Activated CD8-positive, alpha-beta T cell treated with anti-CD3 and anti-CD28 coated beads for 36 hours (primary cell): ENCODE data around the gene SLAIN2. TPM values are rescaled to one million over a fixed set of nuclear protein-coding genes. Genes with fewer than 3 reads are reported as not detected.
A peak's percentile ranks its signal among the peaks of the same experiment; 100 is the strongest.
"Not testable (repeated sequence)": the region's sequence is repeated elsewhere in the genome, so short reads cannot be mapped to it uniquely, and the experiment has no call there.

ENCODE experiments used
- ATAC-seq: fragments of 200-7000 bp; cut with Tn5 transposase; one replicate; pipeline ENCODE4 v1.10.0; 2021; ENCODE audit warnings: mild to moderate bottlenecking, moderate library complexity
- CTCF ChIA-PET: fragments of 350-600 bp; sonication (Branson Sonifier 250); formaldehyde crosslinking; loops from one replicate; lab custom pipeline; 2021; ENCODE audit warnings: antibody characterized with exemption; lab: Charles Lee
- POLR2A ChIA-PET: fragments of 350-600 bp; sonication (Branson Sonifier 250); formaldehyde crosslinking; loops from one replicate; lab custom pipeline; 2021; ENCODE audit warnings: antibody characterized with exemption; lab: Charles Lee
- DNase-seq: peaks from one replicate; pipeline ENCODE4 v3.0.0-alpha.2; 2020
- H3K27ac Mint-ChIP-seq: one replicate; pipeline ENCODE4 v1.8.0; 2021; ENCODE audit warnings: mild to moderate bottlenecking, mixed read lengths
- H3K27me3 Mint-ChIP-seq: one replicate; pipeline ENCODE4 v1.8.0; 2021; ENCODE audit warnings: mixed read lengths
- H3K36me3 Mint-ChIP-seq: one replicate; pipeline ENCODE4 v1.8.0; 2021; ENCODE audit warnings: low read depth, mixed read lengths
- H3K4me1 Mint-ChIP-seq: one replicate; pipeline ENCODE4 v1.8.0; 2021; ENCODE audit warnings: low read depth, mixed read lengths
- H3K4me3 Mint-ChIP-seq: one replicate; pipeline ENCODE4 v1.8.0; 2021; ENCODE audit warnings: mild to moderate bottlenecking, moderate library complexity, mixed read lengths
- H3K9me3 Mint-ChIP-seq: one replicate; pipeline ENCODE4 v1.8.0; 2021; ENCODE audit warnings: mixed read lengths
- intact Hi-C: fragments of 100-400 bp; cut with micrococcal nuclease; formaldehyde crosslinking; loops from one replicate; pipeline ENCODE4 v1.10.0; 2022
- total RNA-seq, 2 experiments: library from RNA; stranded (reverse); gene quantifications; one replicate each; pipeline ENCODE4 v1.2.3, GENCODE V29; 2021
- TF ChIP-seq, protein P1 (sequence below): fragments of 200-600 bp; IDR thresholded peaks from one replicate; pipeline ENCODE4 v1.8.0; 2022; ENCODE audit warnings: antibody characterized with exemption, mild to moderate bottlenecking

SLAIN2 gene
- 10 to 100 TPM; 48.6 to 53.2 TPM for total RNA-seq

DNA sequence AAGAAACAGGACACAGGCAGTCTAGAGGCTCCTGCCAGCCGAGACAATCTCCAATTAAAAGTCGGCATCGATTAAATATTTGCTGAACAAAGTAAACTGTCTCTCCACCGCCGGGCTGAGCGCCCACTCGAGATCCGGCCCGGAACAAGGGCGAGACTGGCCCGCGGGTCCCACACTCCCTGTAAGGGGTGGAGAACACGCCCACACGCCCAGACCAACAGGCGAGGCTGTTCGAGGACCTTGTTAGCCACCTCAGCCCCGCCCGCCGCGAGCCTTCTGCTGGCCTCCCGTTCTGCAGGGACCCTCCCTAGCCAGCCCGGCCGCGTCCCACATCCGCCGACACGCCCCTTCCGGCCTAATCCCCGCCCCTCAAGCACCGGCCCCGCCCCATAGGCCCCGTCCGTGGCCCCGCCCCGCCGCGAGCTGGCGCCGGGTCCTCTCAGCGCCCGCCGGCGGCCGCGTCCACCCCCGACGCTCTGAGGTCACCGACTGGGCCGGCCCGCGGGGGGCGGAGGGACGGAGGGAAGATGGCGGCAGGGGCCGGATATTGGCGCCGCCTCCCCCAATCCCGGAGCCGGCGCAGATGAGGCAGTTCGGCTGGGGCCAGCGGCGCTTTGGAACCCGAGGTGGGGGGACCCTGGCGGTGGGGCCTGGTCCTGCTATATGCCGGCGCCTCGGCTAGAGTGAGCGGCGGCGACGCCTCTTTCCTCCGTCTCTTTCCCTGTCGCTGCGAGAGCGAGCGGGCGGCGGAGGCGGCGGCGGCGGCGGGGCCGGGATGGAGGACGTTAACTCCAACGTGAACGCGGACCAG is at the start of gene SLAIN2:
TSS of gene SLAIN2 (plus strand) at position 565 of the 811 bp plus-strand sequence. CDS start at position 776, 211 bp downstream.
- POLR2A ChIA-PET: interaction anchor here (0.9 to 1.3 kb wide), 6 partner anchors 8 to 71 kb away, joined by 3 to 8 read pairs (median 4); no protein-coding TSS in a partner anchor
- H3K4me1 Mint-ChIP-seq: peaks cover 56% of the 10 kb centered on the region

DNA sequence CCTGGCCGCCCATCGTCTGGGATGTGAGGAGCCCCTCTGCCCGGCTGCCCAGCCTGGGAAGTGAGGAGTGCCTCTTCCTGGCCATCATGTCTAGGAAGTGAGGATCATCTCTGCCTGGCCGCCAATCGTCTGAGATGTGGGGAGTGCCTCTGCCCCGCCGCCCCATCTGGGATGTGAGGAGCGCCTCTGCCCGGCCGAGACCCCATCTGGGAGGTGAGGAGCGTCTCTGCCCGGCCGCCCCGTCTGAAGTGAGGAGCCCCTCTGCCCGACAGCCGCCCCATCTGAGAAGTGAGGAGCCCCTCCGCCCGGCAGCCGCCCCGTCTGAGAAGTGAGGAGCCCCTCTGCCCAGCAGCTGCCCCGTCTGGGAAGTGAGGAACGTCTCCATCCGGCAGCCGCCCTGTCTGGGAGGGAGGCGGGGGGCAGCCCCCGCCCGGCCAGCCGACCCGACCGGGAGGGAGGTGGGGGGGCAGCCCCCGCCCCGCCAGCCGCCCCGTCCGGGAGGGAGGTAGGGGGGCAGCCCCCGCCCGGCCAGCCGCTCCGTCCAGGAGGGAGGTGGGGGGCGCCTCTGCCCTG is 49.0 kb upstream of the SLAIN2 start:
- ATAC-seq, intact Hi-C loops, DNase-seq, H3K27me3 Mint-ChIP-seq, H3K4me3 Mint-ChIP-seq, H3K27ac Mint-ChIP-seq, POLR2A ChIA-PET, H3K9me3 Mint-ChIP-seq, H3K36me3 Mint-ChIP-seq: not testable (repeated sequence)
- CTCF ChIA-PET: interaction anchor here (1.0 kb wide), 1 partner anchor 17 kb away, joined by 4 read pairs; no protein-coding TSS in a partner anchor
- peaks cover 11% of the 10 kb centered on the region for H3K4me1 Mint-ChIP-seq

More for the DNA sequence above, at the start of gene SLAIN2:
- CTCF ChIA-PET: interaction anchor here (1.1 to 1.7 kb wide), 3 partner anchors 13 to 210 kb away, joined by 3 to 5 read pairs (median 4); no protein-coding TSS in a partner anchor
- Mint-ChIP-seq H3K4me3 (peak within 1 kb of the TSS; percentile 98), H3K36me3 (peaks cover 6% of the 10 kb centered on the region), H3K9me3 (no peaks in the 10 kb centered on the region), H3K27me3 (no peaks in the 10 kb centered on the region), H3K27ac (peak within 1 kb of the TSS; percentile 98)
- ATAC-seq (peak; percentile 87), DNase-seq (peak; percentile 98)
- intact Hi-C loops: loop anchor here (5.0 kb wide), 1 partner anchor 204 kb away; no protein-coding TSS in a partner anchor
- TF ChIP-seq, protein P1, sequence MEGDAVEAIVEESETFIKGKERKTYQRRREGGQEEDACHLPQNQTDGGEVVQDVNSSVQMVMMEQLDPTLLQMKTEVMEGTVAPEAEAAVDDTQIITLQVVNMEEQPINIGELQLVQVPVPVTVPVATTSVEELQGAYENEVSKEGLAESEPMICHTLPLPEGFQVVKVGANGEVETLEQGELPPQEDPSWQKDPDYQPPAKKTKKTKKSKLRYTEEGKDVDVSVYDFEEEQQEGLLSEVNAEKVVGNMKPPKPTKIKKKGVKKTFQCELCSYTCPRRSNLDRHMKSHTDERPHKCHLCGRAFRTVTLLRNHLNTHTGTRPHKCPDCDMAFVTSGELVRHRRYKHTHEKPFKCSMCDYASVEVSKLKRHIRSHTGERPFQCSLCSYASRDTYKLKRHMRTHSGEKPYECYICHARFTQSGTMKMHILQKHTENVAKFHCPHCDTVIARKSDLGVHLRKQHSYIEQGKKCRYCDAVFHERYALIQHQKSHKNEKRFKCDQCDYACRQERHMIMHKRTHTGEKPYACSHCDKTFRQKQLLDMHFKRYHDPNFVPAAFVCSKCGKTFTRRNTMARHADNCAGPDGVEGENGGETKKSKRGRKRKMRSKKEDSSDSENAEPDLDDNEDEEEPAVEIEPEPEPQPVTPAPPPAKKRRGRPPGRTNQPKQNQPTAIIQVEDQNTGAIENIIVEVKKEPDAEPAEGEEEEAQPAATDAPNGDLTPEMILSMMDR: no peak

DNA sequence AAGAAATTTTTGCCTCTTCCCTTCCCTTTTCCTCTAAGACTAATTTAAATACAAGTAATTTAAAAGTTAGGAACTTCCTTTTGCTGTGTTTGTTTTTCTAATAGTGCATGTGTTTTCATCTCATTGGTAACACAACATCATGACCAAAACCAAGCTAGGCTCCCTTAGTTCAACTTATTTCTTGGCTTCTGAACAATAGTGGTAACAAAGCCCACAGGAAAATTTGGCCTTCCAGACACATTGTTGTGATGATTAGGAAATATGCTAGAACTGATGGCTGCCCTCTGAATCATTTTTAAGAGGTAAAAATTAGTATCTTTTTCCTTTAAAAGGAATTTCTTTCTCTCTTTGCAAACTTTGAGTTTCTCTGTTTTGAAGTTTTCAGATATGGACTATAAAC is 46.2 kb upstream of the SLAIN2 start:
- POLR2A ChIA-PET: no interaction called here
- CTCF ChIA-PET: interaction anchor here (0.9 to 1.4 kb wide), 3 partner anchors 20 to 167 kb away, joined by 3 to 4 read pairs (median 3); no protein-coding TSS in a partner anchor
- ATAC-seq (no peak), DNase-seq (no peak)
- no peak overlapping the region for H3K4me3 Mint-ChIP-seq
- H3K4me1 Mint-ChIP-seq: peaks cover 11% of the 10 kb centered on the region
- TF ChIP-seq, protein P1: no peak
- H3K27ac Mint-ChIP-seq: no peak overlapping the region
- peaks cover 2% of the 10 kb centered on the region for H3K27me3 Mint-ChIP-seq
- H3K9me3 Mint-ChIP-seq: no peaks in the 10 kb centered on the region
- no peaks in the 10 kb centered on the region for H3K36me3 Mint-ChIP-seq
- intact Hi-C loops: no loop called here

DNA sequence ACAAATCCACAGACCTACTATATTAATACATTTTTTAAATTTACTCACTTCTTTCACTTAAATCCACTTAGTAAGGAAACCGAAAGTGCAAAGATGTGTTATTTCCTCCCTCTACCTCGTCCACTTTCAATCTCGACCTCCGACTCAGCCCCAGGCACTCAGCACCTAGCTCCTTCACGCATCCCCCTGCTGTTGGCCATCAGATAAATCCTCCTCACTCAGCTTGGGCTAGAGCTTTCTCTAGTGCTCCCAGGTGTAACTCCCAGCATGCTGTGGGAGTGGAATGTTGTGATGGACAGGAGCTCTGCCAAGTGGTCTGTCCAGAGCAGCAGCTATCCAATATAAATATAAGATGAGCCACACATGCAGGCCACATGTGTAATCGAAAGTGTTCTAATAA is 45.0 kb upstream of the SLAIN2 start:
- Mint-ChIP-seq H3K27ac (no peak overlapping the region), H3K27me3 (peaks cover 2% of the 10 kb centered on the region), H3K9me3 (no peaks in the 10 kb centered on the region), H3K4me3 (no peak overlapping the region), H3K36me3 (no peaks in the 10 kb centered on the region), H3K4me1 (peaks cover 11% of the 10 kb centered on the region)
- CTCF ChIA-PET: interaction anchor here (0.6 to 1.3 kb wide), 3 partner anchors 26 to 169 kb away, joined by 3 to 4 read pairs (median 3); no protein-coding TSS in a partner anchor
- POLR2A ChIA-PET: interaction anchor here (1.2 kb wide), 1 partner anchor 46 kb away, joined by 3 read pairs; no protein-coding TSS in a partner anchor
- intact Hi-C loops: no loop called here
- DNase-seq (peak; percentile 27), ATAC-seq (peak; percentile 56)
- TF ChIP-seq, protein P1: no peak

DNA sequence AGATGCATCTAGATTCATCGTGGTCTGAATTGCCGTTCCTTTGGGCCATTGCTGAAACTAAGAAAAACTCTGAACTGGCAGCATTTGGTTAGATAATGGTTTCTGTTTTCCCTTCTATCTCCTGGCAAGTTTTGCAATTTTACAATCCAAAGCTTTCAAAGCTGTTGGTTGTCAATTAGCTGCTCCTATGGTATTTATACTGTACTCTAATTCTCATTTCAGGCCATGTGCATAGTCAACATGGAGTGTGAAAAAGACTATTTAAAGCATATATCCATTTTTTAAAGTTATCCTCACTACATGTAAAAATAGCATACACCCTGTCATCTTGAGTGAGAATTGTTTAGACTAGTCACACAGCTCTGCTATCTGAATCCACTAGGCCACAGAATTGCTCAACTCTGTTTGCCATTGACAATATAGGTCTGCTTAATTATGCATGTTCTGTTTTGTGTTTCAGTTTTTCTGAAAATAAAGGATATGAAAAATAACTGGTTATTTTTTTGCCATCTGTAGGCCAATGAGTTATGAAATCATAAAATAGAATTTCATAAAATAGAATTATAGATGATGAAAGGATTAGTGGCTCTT is 44.0 kb upstream of the SLAIN2 start:
- intact Hi-C loops: no loop called here

More for the DNA sequence above, 44.0 kb upstream of the SLAIN2 start:
- DNase-seq (no peak), ATAC-seq (no peak)
- H3K27ac Mint-ChIP-seq: no peak overlapping the region
- ChIA-PET CTCF (interaction anchor here (1.5 kb wide), 1 partner anchor 11 kb away, joined by 3 read pairs; no protein-coding TSS in a partner anchor), POLR2A (interaction anchor here (1.2 kb wide), 1 partner anchor 45 kb away, joined by 3 read pairs; no protein-coding TSS in a partner anchor)
- H3K4me3 Mint-ChIP-seq: no peak overlapping the region
- H3K4me1 Mint-ChIP-seq: peaks cover 11% of the 10 kb centered on the region
- no peaks in the 10 kb centered on the region for H3K9me3 Mint-ChIP-seq
- no peaks in the 10 kb centered on the region for H3K36me3 Mint-ChIP-seq
- TF ChIP-seq, protein P1: no peak
- peaks cover 5% of the 10 kb centered on the region for H3K27me3 Mint-ChIP-seq
